Astrocyte (in vitro differentiated cells and primary cell): ENCODE results near the gene KIAA1549. TPM values are rescaled to one million over a fixed set of nuclear protein-coding genes. Genes with fewer than 3 reads are reported as not detected.

Source experiments
- DNase-seq: peaks from one replicate; pipeline ENCODE4 v3.0.0-alpha.2; 2010; ENCODE audit warnings: low read depth
- FAIRE-seq: peaks from 2 replicates; lab custom pipeline; 2011; peaks lifted over from hg19 to GRCh38; lab: Jason Lieb, UNC
- H2AFZ ChIP-seq: 2 replicates; pipeline ENCODE4 v1.6.0; 2012; ENCODE audit warnings: low read depth, low read length, inconsistent platforms
- H3K27ac ChIP-seq: 2 replicates; pipeline ENCODE4 v1.5.1; 2011; ENCODE audit warnings: low read depth, low read length, inconsistent platforms
- H3K27me3 ChIP-seq: 2 replicates; pipeline ENCODE4 v1.6.0; 2011; ENCODE audit warnings: low read length, inconsistent platforms; ENCODE audit not compliant: insufficient read depth
- H3K36me3 ChIP-seq: 2 replicates; pipeline ENCODE4 v1.5.1; 2011; ENCODE audit warnings: low read length, inconsistent platforms; ENCODE audit not compliant: insufficient read depth
- H3K4me1 ChIP-seq: 2 replicates; pipeline ENCODE4 v1.5.1; 2011; ENCODE audit warnings: low read length, inconsistent platforms; ENCODE audit not compliant: insufficient read depth
- H3K4me2 ChIP-seq: 2 replicates; pipeline ENCODE4 v1.6.0; 2012; ENCODE audit warnings: low read length, inconsistent platforms
- H3K4me3 ChIP-seq: 2 replicates; pipeline ENCODE4 v1.5.1; 2011; ENCODE audit warnings: low read depth, mild to moderate bottlenecking, low read length, inconsistent platforms; ENCODE audit not compliant: insufficient read depth
- H3K79me2 ChIP-seq: 2 replicates; pipeline ENCODE4 v1.6.0; 2012; ENCODE audit warnings: mild to moderate bottlenecking, low read length, inconsistent platforms; ENCODE audit not compliant: insufficient read depth
- H3K9ac ChIP-seq: 2 replicates; pipeline ENCODE4 v1.6.0; 2012; ENCODE audit warnings: mild to moderate bottlenecking, low read length, inconsistent platforms
- H3K9me3 ChIP-seq: 2 replicates; pipeline ENCODE4 v1.5.1; 2012; ENCODE audit warnings: low read depth, mild to moderate bottlenecking, low read length, inconsistent platforms; ENCODE audit not compliant: insufficient read depth
- H4K20me1 ChIP-seq: 2 replicates; pipeline ENCODE4 v1.6.0; 2012; ENCODE audit warnings: low read length, inconsistent platforms; ENCODE audit not compliant: insufficient read depth
- H3K27ac Mint-ChIP-seq: one replicate; pipeline ENCODE4 v1.8.0; 2021; ENCODE audit warnings: mild to moderate bottlenecking, mixed read lengths; ENCODE audit not compliant: unreplicated experiment
- H3K27me3 Mint-ChIP-seq: one replicate; pipeline ENCODE4 v1.8.0; 2021; ENCODE audit warnings: low read depth, mixed read lengths; ENCODE audit not compliant: unreplicated experiment
- H3K36me3 Mint-ChIP-seq: one replicate; pipeline ENCODE4 v1.8.0; 2021; ENCODE audit warnings: low read depth, mixed read lengths; ENCODE audit not compliant: unreplicated experiment
- H3K4me1 Mint-ChIP-seq: one replicate; pipeline ENCODE4 v1.8.0; 2021; ENCODE audit warnings: low read depth, mixed read lengths; ENCODE audit not compliant: unreplicated experiment
- H3K4me3 Mint-ChIP-seq: one replicate; pipeline ENCODE4 v1.8.0; 2021; ENCODE audit warnings: mild to moderate bottlenecking, moderate library complexity, mixed read lengths; ENCODE audit not compliant: unreplicated experiment
- H3K9me3 Mint-ChIP-seq: one replicate; pipeline ENCODE4 v1.8.0; 2021; ENCODE audit warnings: mild to moderate bottlenecking, mixed read lengths; ENCODE audit not compliant: unreplicated experiment
- CTCF ChIP-seq: IDR thresholded peaks from 2 replicates; pipeline ENCODE4 v1.5.1; 2011; ENCODE audit warnings: low read depth, mild to moderate bottlenecking, inconsistent platforms, low read length, moderate library complexity; ENCODE audit not compliant: insufficient read depth
- EZH2 ChIP-seq: IDR thresholded peaks from 2 replicates; pipeline ENCODE4 v1.6.1; 2012; ENCODE audit warnings: mild to moderate bottlenecking, low read length, inconsistent platforms; ENCODE audit not compliant: insufficient read depth
- total RNA-seq: library from RNA; stranded (reverse); gene quantifications from 2 replicates; pipeline ENCODE4 v1.2.1, GENCODE V29; 2021

Gene KIAA1549
- total RNA-seq, 1 donor from 2014 or later: 10.3 TPM

GRCh38 chr7:138949421-138950088 is 31.6 kb downstream of the KIAA1549 start:
- H3K27me3 ChIP-seq: no peaks in the 10 kb centered on the region
- peaks cover 4% of the 10 kb centered on the region for H3K36me3 Mint-ChIP-seq
- no peak overlapping the region for H3K27ac ChIP-seq
- no peak overlapping the region for H2AFZ ChIP-seq
- peaks cover 6% of the 10 kb centered on the region for H3K4me1 Mint-ChIP-seq
- H3K79me2 ChIP-seq: peaks cover 5% of the 10 kb centered on the region
- no peaks in the 10 kb centered on the region for H3K27me3 Mint-ChIP-seq
- TF ChIP-seq EZH2 (no peak), CTCF (no peak)
- no peak overlapping the region for H3K9ac ChIP-seq
- H3K36me3 ChIP-seq: no peaks in the 10 kb centered on the region
- no peak overlapping the region for H3K4me3 Mint-ChIP-seq
- peaks cover 24% of the 10 kb centered on the region for H4K20me1 ChIP-seq
- no peak overlapping the region for H3K4me3 ChIP-seq
- no peak for DNase-seq
- H3K9me3 ChIP-seq: no peaks in the 10 kb centered on the region
- no peak overlapping the region for H3K27ac Mint-ChIP-seq
- no peak for FAIRE-seq
- no peaks in the 10 kb centered on the region for H3K9me3 Mint-ChIP-seq
- no peaks in the 10 kb centered on the region for H3K4me1 ChIP-seq
- H3K4me2 ChIP-seq: no peak overlapping the region

GRCh38 chr7:138948403-138948802 is 32.8 kb downstream of the KIAA1549 start:
- Mint-ChIP-seq H3K4me1 (peaks cover 6% of the 10 kb centered on the region), H3K27ac (no peak overlapping the region), H3K4me3 (no peak overlapping the region), H3K27me3 (no peaks in the 10 kb centered on the region), H3K9me3 (no peaks in the 10 kb centered on the region), H3K36me3 (peaks cover 4% of the 10 kb centered on the region)
- Histone ChIP-seq H2AFZ (no peak overlapping the region), H4K20me1 (peaks cover 19% of the 10 kb centered on the region), H3K4me3 (no peak overlapping the region), H3K27ac (no peak overlapping the region), H3K27me3 (no peaks in the 10 kb centered on the region), H3K4me2 (no peak overlapping the region), H3K4me1 (no peaks in the 10 kb centered on the region), H3K9ac (no peak overlapping the region), H3K36me3 (no peaks in the 10 kb centered on the region), H3K79me2 (peaks cover 5% of the 10 kb centered on the region), H3K9me3 (no peaks in the 10 kb centered on the region)
- DNase-seq (no peak), FAIRE-seq (no peak)
- TF ChIP-seq EZH2 (no peak), CTCF (no peak)

GRCh38 chr7:138945821-138946220 is 35.4 kb downstream of the KIAA1549 start:
- FAIRE-seq (no peak), DNase-seq (no peak)
- Histone ChIP-seq H3K9ac (no peak overlapping the region), H3K27ac (no peak overlapping the region), H3K4me1 (no peaks in the 10 kb centered on the region), H3K36me3 (no peaks in the 10 kb centered on the region), H4K20me1 (peaks cover 5% of the 10 kb centered on the region), H3K9me3 (no peaks in the 10 kb centered on the region), H2AFZ (no peak overlapping the region), H3K27me3 (no peaks in the 10 kb centered on the region), H3K4me3 (no peak overlapping the region), H3K79me2 (peaks cover 5% of the 10 kb centered on the region), H3K4me2 (no peak overlapping the region)
- Mint-ChIP-seq H3K9me3 (no peaks in the 10 kb centered on the region), H3K36me3 (peaks cover 5% of the 10 kb centered on the region), H3K4me3 (no peak overlapping the region), H3K27me3 (no peaks in the 10 kb centered on the region), H3K4me1 (peaks cover 2% of the 10 kb centered on the region), H3K27ac (no peak overlapping the region)
- TF ChIP-seq EZH2 (no peak), CTCF (no peak)
